Muscle layer of duodenum (tissue), 2 donors: ENCODE measurements around the gene PLAAT3.
A peak's percentile ranks its signal among the peaks of the same experiment; 100 is the strongest.
"Not testable (repeated sequence)": the region's sequence is repeated elsewhere in the genome, so short reads cannot be mapped to it uniquely, and the experiment has no call there.

Experiments
- H3K27ac ChIP-seq: one replicate; pipeline ENCODE4 v1.7.0; 2013; ENCODE audit warnings: mild to moderate bottlenecking, low read length
- H3K27me3 ChIP-seq: one replicate; pipeline ENCODE4 v1.7.0; 2013; ENCODE audit warnings: low read depth, mild to moderate bottlenecking, control low read depth, low read length
- H3K36me3 ChIP-seq, 2 donors: one replicate each; pipeline ENCODE4 v1.7.0; 2013; ENCODE audit warnings: low read length in 2 of 2, control low read depth in 1 of 2, mild to moderate bottlenecking in 1 of 2; ENCODE audit not compliant: insufficient read depth in 2 of 2, control insufficient read depth in 1 of 2
- H3K4me1 ChIP-seq, 2 donors: one replicate each; pipeline ENCODE4 v1.7.0; 2013; ENCODE audit warnings: low read length in 2 of 2, mild to moderate bottlenecking in 2 of 2, control low read depth in 1 of 2, moderate library complexity in 1 of 2; ENCODE audit not compliant: insufficient read depth in 2 of 2, control insufficient read depth in 1 of 2
- H3K4me3 ChIP-seq, 2 donors: one replicate each; pipeline ENCODE4 v1.7.0; 2013; ENCODE audit warnings: low read length in 2 of 2, low read depth in 1 of 2, mild to moderate bottlenecking in 1 of 2
- H3K9me3 ChIP-seq, 2 donors: one replicate each; pipeline ENCODE4 v1.7.0; 2013; ENCODE audit warnings: low read length in 2 of 2, control low read depth in 1 of 2, mild to moderate bottlenecking in 1 of 2; ENCODE audit not compliant: control insufficient read depth in 1 of 2
- donor health status: healthy.

The PLAAT3 gene

GRCh38 chr11:63622323-63622722 lies 8.1 kb upstream of the PLAAT3 start:
- Histone ChIP-seq H3K4me1 (no peaks in the 10 kb centered on the region), H3K36me3 (no peaks in the 10 kb centered on the region), H3K9me3 (no peaks in the 10 kb centered on the region), H3K4me3 (no peak overlapping the region), H3K27me3 (no peaks in the 10 kb centered on the region), H3K27ac (no peak overlapping the region)

GRCh38 chr11:63621071-63621470 lies 6.8 kb upstream of the PLAAT3 start:
- no peaks in the 10 kb centered on the region for H3K4me1 ChIP-seq
- no peak overlapping the region for H3K27ac ChIP-seq
- H3K36me3 ChIP-seq = no peaks in the 10 kb centered on the region
- H3K4me3 ChIP-seq = no peak overlapping the region
- no peaks in the 10 kb centered on the region for H3K27me3 ChIP-seq
- no peaks in the 10 kb centered on the region for H3K9me3 ChIP-seq

GRCh38 chr11:63619967-63620366 lies 5.7 kb upstream of the PLAAT3 start:
- H3K4me1 ChIP-seq = no peaks in the 10 kb centered on the region
- no peaks in the 10 kb centered on the region for H3K27me3 ChIP-seq
- no peaks in the 10 kb centered on the region for H3K36me3 ChIP-seq
- H3K4me3 ChIP-seq = no peak overlapping the region
- no peak overlapping the region for H3K27ac ChIP-seq
- H3K9me3 ChIP-seq = no peaks in the 10 kb centered on the region

GRCh38 chr11:63617686-63618085 lies 3.5 kb upstream of the PLAAT3 start:
- not testable (repeated sequence) for H3K9me3 ChIP-seq, H3K4me3 ChIP-seq, H3K36me3 ChIP-seq, H3K27me3 ChIP-seq, H3K4me1 ChIP-seq, H3K27ac ChIP-seq

- H3K9me3 ChIP-seq = no peaks in the 10 kb centered on the region
- H3K27ac ChIP-seq = no peak overlapping the region
- H3K27me3 ChIP-seq = no peaks in the 10 kb centered on the region
- H3K36me3 ChIP-seq = no peaks in the 10 kb centered on the region
- peaks cover 0 to 7% of the 10 kb centered on the region in 2 donors for H3K4me1 ChIP-seq
- H3K4me3 ChIP-seq = no peak overlapping the region
These were observed 2.7 kb upstream of the PLAAT3 start for GRCh38 chr11:63616953-63617352.

- H3K4me3 ChIP-seq = peak overlapping the region; percentile 73 to 83
- no peaks in the 10 kb centered on the region for H3K9me3 ChIP-seq
- peaks cover 9 to 30% of the 10 kb centered on the region in 2 donors for H3K4me1 ChIP-seq
- H3K36me3 ChIP-seq = peaks cover 0 to 6% of the 10 kb centered on the region in 2 donors
- H3K27me3 ChIP-seq = no peaks in the 10 kb centered on the region
- H3K27ac ChIP-seq = no peak overlapping the region
These were observed 607 bp downstream of the PLAAT3 start for GRCh38 chr11:63613517-63614135.

GRCh38 chr11:63612181-63612580 lies 2.1 kb downstream of the PLAAT3 start:
- Histone ChIP-seq H3K27me3 (no peaks in the 10 kb centered on the region), H3K36me3 (peaks cover 0 to 6% of the 10 kb centered on the region in 2 donors), H3K27ac (no peak overlapping the region), H3K9me3 (no peaks in the 10 kb centered on the region), H3K4me1 (peaks cover 9 to 30% of the 10 kb centered on the region in 2 donors), H3K4me3 (no peak overlapping the region)

- Histone ChIP-seq H3K27ac (no peak overlapping the region), H3K4me3 (no peak overlapping the region), H3K9me3 (no peaks in the 10 kb centered on the region), H3K36me3 (peaks cover 0 to 6% of the 10 kb centered on the region in 2 donors), H3K4me1 (peaks cover 9 to 30% of the 10 kb centered on the region in 2 donors), H3K27me3 (no peaks in the 10 kb centered on the region)
These were observed 2.9 kb downstream of the PLAAT3 start for GRCh38 chr11:63611395-63611747.

GRCh38 chr11:63610604-63611394 lies 3.4 kb downstream of the PLAAT3 start:
- H3K9me3 ChIP-seq = no peaks in the 10 kb centered on the region
- H3K4me3 ChIP-seq = no peak overlapping the region
- peaks cover 0 to 8% of the 10 kb centered on the region in 2 donors for H3K36me3 ChIP-seq
- H3K27me3 ChIP-seq = no peaks in the 10 kb centered on the region
- peak overlapping the region; percentile 3 for H3K27ac ChIP-seq
- H3K4me1 ChIP-seq = peaks cover 9 to 30% of the 10 kb centered on the region in 2 donors

- Histone ChIP-seq H3K27ac (peak overlapping the region; percentile 3), H3K4me1 (peaks cover 9 to 30% of the 10 kb centered on the region in 2 donors), H3K4me3 (no peak overlapping the region), H3K27me3 (no peaks in the 10 kb centered on the region), H3K36me3 (peaks cover 0 to 10% of the 10 kb centered on the region in 2 donors), H3K9me3 (no peaks in the 10 kb centered on the region)
These were observed 4.2 kb downstream of the PLAAT3 start for GRCh38 chr11:63609971-63610580.

- no peak overlapping the region for H3K4me3 ChIP-seq
These were observed 4.7 kb downstream of the PLAAT3 start for GRCh38 chr11:63609536-63609935.

More at GRCh38 chr11:63609536-63609935, 4.7 kb downstream of the PLAAT3 start:
- Histone ChIP-seq H3K4me1 (peaks cover 9 to 30% of the 10 kb centered on the region in 2 donors), H3K36me3 (peaks cover 0 to 10% of the 10 kb centered on the region in 2 donors), H3K27me3 (no peaks in the 10 kb centered on the region), H3K9me3 (no peaks in the 10 kb centered on the region), H3K27ac (peak overlapping the region; percentile 3)
